ENCODE data around the gene HDAC7. TPM values are rescaled to one million over a fixed set of nuclear protein-coding genes. Genes with fewer than 3 reads are reported as not detected.

HDAC7 gene
- total RNA-seq, 1 donor from 2014 or later, result 55.0 TPM

DNA sequence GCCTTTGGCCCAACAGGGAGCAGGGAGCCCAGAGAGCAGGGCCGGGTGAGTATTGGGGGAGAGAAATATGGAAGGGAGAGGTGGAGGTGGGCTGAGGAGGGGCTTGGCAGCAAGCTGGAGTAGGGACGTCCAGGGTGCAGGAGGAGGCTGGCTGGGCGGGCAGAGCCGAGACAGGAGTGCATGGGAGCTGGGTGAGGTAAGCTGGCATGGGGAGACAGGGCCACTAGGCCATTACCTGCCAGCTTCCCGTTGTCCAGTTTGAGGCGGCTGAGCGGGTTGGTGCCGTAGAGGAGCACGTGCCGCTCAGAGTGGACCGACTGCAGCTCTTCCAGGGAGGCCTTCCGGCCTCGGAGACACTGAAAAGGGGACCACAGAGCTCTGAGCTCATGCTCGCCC lies 28.4 kb downstream of the HDAC7 start:
- no peak for DNase-seq

DNA sequence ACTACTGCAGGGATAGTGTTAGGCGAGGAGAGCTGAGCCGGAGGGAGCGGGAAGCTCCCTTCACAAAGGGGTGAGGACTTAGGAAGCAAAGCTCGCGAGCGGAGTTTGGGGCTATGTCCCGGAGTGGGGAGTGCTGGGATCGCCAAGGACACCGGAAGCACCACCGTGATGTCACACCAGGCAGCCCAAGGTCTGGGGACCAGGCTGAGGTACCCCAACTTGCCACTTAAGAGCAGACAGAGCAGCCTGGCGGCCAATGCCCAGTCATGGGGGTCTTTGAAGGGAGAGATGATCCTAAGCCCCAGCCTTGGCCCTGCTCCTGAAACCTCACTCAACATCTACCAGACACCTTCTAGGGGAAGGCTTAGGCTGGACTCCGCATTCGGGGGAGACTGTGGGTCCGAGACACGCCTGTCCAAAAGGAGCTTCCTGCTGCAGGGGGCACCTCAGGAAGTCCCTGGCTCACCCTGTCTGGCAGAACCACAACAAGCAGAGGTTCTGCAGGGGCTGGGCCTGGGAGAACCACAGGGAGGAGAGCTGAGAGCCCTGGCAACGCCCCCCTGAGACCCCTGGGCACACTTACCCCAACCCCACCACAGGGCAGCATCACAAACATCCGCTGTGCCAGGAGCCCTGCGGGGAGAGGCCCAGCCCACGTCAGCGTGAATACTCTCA lies 28.9 kb downstream of the HDAC7 start:
- DNase-seq, result no peak

DNA sequence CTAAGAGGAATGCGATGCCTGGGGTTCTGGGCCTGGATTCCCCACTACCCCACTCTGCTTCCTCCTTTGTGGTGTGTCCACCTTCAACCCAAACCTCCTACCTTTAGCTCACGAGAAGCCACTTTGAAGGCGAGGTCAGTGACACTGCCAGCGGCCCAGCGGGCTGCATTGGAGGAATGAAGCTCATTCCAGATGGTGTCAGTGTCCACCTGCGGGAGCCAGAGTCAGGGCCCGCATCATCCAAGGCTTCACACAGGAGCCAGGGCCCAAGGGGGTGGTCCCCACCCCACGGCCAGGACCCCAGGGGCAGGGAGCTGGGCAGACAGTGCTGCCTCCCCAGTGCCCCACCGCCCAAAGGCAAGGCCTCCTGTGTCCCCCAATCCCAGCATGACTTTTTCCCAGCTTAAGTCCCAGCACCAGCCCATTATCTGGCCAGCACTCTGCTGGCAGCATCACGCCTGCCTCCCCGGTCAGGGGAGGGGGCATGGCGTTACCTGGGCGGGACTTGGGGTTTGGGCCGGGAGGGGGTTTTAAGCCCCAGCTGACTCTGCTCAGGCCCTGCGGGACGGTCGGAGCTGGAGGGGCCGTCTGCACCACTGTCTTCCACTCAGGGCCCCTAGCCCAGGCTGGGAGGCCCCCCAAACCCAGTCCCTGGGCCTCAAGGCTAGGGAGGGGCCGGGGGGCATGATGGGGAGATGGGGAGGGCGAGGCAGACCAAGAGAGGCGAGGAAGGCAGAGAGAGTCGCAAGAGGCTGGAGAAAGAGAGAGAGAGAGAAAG lies 29.8 kb downstream of the HDAC7 start:
- DNase-seq, result no peak

DNA sequence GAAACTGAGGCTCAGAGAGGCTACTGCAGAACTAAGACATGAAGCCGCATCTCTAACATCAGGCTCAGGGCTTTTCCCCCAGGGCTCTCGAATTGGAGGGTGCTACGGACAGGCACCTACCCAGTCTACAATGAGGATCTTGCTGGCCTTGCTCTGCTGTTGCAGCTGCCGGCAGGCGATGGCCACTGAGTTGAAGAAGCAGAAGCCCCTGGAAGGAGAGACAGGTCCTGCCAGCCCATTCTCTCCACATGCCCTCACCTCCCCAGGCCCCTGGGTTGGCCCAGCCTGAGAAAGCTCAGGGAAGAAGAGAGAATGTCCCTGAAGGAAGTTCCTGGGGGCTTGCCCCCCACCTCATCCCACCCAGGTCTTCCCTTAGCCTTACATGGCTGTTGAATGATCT lies 30.6 kb downstream of the HDAC7 start:
- no peak for DNase-seq

DNA sequence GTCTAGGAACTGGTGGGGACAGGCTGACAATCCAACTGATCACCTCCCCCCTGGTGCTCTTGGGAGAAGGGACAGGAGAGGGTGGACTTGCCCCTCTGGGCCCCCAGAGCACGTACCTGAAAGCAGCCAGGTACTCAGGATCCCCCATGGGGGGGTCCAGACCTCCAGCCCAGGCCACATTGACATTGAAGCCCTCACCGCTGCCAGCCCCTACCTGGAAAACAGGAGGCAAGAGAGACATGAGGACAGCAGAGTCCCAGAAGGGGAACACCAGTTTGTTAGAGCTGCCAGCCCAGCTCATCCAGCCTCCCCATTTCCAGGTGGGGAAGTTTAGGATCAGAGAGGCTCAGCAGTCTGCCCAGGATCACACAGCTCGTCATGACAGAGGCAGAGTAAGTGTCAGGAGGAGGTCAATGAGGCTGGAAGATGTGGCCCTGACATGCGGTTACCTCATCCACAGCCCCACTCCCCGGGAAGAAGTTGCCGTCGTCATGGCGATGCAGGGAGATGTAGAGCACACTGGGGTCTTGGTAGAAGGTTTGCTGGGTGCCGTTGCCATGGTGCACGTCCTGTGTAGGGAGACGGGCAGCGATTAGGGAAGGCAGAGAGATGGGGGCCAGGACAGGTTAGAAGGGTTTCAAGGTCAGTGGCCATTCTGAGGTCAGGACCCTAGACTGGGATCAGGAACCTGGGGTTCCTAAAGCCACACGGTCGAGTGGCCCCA lies 31.9 kb downstream of the HDAC7 start:
- no peak for DNase-seq

DNA sequence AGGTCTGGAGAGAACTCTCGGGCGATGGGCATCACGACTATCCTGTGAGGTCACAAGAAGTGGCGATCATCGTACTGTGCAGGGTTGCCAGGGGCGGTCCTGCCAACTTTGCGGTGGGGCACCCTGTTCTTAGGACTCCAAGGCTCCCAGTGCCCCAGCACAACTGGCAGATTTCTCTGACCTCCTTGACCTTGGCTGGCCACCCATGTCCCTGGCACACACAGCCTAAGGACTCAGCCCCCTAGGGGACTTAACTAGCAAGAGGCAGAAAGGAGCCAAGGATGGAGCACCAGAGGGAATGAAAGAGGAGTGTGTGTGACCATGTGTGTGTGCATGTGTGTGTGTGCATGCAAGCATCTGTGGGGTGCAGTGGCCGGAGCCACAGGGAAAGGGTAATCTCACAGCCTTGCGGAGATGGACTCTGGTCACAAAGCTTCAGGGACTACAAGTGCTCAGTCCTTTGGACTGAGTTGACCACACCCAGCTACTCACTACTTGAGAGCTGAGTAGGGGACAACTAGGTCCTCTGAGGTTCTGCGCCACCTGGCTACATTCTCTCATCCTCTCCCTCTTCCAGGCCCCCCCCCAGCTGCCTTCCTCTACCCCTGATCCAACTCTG lies 32.9 kb downstream of the HDAC7 start:
- DNase-seq, result no peak

DNA sequence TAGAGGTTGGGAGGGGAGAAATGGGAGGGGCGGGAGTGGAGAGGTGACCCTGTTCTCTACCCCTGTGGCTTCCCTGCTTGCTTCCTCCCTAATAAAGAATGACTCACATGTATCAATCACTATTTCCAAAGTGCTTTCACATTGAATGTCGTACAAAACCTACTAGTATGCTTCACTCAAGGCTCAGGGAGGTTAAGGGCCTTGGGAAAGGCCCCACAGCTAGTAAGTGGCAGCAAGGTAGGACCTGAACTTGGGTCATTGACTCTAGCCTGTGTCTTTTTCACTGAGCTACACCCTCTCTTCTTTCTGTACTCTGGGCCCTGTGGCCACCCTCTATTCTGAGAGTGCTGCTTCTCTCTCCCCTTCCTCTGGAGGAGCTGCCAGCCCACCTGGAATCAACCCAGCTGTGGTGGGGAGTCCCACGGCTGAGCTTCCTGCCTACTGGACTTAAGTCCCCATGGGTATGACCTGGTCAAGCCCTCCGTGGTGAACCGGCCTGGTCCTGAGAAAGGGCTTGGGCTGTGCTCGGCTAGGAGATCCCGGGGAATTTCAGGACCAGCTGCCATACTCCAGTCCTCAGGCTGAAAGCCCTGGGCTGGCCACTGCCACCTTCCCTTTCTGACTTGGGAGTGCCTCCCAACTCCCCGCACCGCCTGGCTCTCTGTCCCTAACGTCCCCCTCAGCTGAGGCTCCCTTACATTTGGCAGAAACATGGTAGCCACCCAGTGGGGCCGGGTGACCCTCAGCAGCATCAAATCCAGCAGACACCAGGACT lies 33.6 kb downstream of the HDAC7 start:
- no peak for DNase-seq

DNA sequence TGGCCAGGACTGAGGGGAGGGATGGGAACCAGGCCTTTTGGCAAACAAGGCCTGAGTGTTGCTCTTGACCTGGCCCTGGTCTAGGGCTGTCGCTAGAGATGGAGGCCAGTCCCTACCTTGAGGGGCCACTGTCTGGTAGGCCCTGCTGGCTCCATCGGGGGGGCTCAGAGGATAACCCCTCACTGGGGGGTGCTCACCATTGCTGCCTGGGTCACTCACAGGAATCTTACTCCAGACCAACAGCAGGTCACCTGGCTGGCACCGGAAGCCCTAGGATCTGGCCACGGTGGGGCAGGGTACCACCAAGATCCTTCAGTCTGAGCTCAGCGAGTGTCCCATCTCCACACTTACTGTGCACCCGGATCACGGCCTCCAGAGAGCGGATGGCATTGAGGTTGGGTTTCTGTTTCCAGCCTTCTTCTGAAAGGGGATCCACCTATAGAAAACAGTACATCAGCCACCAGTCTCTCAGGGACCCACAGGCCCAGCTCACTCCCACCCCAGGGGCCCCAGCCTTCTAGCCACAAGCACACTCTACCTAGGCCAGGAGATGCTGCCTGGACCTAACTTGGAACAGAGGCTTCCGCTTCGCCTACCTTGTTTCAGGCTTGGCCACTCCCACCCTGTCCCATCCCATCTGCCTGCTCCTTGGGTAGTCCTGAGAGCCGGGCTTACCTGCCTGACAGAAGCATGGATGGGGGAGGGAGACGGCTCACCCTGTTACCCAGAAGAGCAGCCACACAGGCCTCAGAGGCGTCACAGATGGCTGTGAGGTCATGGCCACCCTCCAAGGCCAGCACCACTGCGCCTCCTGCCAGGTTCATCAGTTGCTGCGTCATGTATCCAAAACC lies 34.4 kb downstream of the HDAC7 start:
- DNase-seq, result no peak

DNA sequence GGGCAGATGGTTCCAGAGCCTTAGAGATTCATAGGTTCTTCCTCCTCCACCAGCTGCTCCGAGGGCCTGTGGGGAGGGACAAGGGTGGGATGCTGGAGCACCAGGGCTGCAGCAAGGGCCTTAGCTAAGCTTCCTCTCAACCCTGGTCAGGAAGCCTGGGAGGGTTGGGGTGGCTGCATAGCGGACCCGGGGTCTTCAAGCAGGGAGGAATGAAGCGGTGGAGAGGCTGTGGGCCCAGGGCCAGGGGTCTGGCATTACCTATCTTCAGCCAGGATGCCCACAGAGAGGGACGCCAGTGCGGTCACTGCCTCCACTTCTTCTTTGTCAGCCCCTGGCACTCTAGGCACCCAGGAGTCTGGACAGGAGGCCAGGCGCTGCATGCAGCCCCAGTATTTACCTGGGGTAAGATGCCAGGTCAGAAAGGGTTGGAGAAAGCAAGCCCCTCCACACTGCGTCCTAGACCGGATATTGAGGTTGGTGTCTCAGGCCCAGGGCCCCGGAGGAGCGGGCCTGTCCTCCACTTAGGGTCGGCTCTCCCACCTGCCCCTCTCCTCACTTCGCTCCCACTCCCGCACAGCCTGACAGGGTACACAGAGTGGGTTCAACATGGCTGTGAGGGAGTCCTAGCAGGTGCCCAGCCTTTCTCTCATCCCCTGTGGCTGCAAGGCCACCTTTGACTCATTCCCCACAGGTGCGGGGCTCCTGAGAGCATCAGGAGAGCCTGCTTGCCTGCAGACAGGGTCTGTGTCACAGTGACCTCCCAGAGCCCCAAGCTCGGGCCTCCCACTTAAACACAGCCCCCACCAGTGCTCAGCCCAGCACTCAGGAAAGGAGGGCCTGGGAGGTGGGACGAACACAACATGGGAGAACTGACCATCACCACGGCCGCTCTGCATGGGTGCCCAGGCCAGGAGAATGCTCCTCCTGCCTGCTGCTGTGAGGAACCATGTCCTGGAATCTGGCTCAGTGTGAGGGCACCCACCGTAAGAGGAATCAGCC lies 35.6 kb downstream of the HDAC7 start:
- DNase-seq, result no peak

DNA sequence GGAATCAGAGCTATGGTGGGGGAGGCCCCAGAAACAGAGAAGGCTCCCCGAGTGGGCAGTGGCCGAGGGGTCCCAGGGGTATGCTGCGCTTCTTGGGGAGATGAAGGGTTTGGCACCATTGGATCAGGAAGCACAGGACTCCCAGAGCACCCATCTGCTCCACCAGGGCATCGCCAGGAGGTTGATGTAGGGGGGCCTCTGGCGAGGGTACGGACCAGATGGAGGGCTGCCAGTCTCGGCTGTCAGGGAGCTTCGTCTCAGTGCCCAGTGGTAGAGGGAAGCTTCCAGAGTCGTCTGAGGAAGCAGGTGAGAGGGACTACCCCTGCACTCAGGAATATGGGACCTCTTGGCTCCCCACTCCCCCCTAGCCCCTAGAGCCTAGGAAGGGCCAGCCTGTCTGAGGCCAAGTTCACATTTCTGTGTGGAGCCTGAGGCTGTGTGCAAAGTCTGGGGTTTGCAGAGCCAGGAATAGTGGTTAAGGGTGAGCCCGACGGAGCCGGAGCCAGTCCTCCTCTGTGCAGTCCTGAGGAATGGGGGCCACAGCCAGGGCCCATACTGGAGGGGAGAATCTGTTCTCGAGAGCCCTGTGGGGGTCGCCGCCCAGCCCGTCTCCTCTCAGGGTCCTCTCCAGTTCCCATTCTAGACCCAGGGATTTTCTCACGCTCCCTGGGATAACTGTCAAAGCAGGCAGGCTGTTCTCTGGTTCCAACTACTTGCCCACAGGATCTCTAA lies 36.5 kb downstream of the HDAC7 start:
- DNase-seq, result no peak

DNA sequence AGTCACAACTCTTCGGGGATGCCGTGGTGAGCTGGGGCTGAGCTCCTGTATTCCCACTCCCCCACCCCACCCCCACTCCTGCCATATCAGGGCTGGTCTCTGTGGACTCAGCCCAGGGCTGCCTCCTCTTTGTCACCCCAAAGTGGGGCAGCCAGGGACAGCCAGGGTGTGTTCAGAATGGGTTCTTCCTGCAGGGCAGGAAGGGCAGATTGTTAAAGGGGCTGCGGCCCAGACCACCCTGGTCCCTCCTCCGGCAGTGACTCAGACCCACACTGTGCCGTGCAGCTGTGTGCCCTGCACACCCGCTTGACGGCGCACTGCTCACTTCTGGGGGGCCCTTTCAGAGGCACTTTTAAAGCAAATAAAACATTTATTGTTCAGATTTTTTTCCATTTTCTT lies 37.3 kb downstream of the HDAC7 start:
- peak; percentile 51 for DNase-seq

DNA sequence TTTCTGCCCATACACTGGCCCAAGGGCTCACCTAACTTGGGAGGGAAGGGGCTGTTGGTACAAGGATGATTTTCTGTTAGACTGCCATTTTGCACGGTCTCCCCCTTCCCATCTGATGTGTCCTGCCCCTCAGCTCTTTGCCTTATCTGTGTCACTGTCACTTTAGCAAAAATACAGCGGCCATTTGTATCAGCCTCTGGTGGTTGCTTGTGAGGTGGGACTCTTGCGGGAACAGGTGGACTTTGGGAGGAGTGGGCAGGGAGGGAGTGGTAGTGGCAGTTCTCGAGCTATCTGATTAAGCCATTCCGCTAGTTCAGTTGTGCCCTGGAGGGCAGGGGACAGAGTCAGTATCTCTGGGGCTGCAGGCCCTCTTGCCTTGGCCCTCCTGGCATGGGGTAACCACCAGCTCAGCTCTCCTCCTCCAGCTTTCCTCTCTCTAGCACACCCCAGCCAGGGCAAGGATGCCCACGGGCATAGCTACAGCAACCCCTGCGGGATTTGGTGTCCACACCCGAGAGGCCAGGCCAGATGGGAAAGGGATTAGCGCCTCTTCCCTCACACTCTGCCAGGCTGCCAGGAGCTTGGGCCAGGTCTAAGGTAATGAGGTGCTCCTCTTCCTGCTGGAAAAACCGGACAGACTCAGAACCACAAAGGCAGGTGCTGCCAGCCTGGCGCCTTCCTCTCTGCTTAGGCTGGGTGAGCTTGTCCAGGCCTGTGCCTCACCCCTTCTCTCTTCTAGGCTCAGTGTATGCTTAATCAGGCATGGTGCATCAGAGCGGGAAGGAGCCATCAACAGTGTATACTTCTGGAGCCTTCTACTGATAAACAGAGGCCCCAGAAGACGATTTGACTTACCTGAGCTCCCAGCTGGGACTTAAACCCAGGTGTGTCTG lies 38.0 kb downstream of the HDAC7 start:
- DNase-seq, result no peak

DNA sequence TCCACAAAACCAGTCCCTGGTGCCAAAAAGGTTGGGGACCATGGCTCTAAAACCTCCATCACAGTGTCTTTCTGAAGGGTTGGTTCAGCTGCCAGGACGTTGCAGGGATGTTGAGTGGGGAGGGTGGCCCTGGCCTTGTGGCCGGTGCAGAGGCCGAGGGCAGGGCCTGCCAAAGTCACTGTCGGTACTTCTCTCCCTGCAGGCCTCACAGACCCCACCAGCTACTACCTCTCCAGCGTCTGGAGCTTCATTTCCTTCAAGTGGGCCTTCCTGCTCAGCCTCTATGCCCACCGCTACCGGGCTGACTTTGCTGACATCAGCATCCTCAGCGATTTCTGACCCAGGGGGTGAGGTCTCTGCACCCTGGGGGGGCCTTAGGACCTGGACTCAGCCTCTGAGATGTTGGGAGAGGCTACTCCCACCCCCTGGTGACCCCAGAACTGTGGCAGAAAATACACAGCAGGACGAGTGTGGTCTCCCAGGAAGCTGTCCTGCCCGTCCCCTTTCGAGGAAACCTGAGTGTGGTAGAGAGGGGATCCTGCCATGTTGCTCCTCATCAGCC lies 39.7 kb downstream of the HDAC7 start:
- no peak for DNase-seq

DNA sequence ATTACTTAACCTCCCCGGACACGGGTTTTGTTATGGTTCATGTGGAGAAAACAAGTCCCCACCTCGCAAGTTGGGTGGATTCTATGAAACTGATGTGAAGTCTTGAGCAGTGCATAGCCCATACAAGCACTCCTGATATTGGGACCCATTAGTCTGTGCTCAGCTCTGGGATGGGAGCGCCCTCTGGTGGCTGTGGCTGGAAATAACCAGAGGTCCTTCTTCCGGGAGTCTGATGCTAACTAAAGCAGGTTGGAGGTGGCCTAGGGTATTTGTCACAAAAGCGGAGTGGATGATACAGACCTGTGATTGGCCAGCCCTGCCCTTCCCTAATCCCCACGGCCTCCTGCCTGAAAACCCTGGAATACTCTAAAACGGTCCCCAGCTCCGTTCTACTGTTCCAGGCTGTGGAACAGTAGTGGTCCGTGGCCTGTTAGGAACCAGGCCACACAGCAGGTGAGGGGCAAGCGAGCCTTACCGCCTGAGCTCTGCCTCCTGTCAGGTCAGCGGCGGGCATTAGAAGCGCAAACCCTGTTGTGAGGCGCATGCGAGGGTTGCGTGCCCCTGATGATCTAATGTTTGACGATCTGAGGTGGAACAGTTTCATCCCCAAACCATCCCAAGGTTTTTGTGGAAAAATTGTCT lies 40.3 kb downstream of the HDAC7 start:
- peak; percentile 92 for DNase-seq

DNA sequence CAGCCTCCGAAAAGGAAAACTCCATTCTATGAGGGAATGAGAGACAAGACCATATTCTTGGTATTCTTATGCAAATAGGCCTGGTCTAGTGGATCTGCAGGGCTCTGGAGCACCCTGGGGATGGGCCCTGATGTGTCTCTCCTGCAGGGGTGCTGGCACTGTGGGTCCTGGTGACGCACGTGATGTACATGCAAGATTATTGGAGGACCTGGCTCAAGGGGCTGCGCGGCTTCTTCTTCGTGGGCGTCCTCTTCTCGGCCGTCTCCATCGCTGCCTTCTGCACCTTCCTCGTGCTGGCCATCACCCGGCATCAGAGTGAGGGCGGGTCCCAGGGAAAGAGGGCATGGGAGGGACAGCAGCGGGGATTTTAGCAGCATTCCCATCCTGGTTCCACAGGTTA lies 40.8 kb downstream of the HDAC7 start:
- no peak for DNase-seq

DNA sequence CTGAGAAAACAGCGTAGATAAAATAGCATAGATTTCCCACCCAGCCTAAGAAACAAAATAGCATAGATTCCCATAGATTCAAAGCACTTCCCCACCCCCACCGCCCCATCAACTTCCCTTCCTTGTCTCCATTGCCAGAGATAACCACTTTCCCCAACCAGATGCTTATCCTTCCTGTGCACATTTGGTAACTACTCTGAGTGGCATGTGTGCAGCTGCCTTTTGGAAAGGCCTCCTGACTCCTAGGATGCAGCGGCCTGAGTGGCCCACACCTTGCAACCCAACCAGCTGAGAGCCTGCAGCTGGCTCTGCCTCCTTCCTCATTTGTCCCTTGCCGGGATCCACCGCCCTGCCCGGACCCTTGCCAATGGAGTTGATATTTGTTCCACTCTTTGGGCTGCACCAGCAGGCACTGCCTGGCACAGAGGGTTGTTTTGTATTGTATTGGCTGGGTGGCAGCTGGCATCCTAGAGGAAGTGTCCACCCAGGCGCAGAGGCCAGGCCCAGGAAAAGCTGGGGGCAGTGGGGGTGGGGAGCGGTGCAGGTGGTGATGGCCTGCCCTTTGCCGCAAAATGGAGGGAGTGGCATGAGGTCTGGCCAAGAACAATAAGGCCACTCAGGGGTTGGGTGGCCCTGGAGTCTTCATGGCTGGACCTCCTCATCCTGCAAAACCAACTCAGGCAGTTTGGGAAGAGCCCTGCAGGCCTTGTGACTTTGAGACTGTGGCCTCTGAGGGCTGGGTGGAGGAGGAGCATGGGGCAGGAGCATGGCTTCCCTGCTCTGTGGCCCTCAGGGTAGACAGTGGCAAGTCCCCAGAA lies 41.8 kb downstream of the HDAC7 start:
- DNase-seq, result no peak

DNA sequence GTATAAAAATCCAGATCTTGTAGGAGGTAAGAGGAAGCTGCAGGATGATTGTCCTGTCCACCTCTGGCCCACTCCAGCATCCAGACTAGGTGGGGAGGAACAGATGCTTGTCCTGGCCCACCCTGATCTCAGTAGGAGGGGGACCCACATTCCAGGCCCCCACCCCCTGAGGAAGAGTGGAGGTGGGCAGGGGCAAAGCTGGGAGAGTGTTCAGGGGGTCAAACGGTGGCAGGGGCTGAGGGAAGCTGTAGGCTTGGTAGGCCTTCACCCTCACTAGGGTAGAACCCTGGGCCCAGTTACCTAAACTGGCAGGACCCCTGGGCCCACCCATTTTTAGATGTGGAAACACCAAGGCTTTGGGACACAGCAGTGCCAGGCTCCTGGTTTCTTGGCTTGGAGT lies 42.6 kb downstream of the HDAC7 start:
- no peak for DNase-seq
